Suprapubic skin (tissue), 4 donors: Measurements from ENCODE around the gene SS18L1. TPM values are rescaled to one million over a fixed set of nuclear protein-coding genes. Genes with fewer than 3 reads are reported as not detected.

Experiments
- DNase-seq, 2 donors: peaks; one replicate each; pipeline ENCODE4 v3.0.0-alpha.2; 2019; ENCODE audit warnings: low spot score in 2 of 2
- H3K27ac ChIP-seq: fragments of 200-600 bp; sonication (generic); one replicate; pipeline ENCODE4 v1.5.1; 2019
- H3K27me3 ChIP-seq: fragments of 200-600 bp; sonication (generic); one replicate; pipeline ENCODE4 v1.5.1; 2019
- H3K36me3 ChIP-seq: fragments of 200-600 bp; sonication (generic); one replicate; pipeline ENCODE4 v1.5.1; 2019
- H3K4me1 ChIP-seq: fragments of 200-600 bp; sonication (generic); one replicate; pipeline ENCODE4 v1.5.1; 2019
- H3K4me3 ChIP-seq: fragments of 200-600 bp; sonication (generic); one replicate; pipeline ENCODE4 v1.5.1; 2019; ENCODE audit warnings: mild to moderate bottlenecking
- H3K9me3 ChIP-seq: fragments of 200-600 bp; sonication (generic); one replicate; pipeline ENCODE4 v1.5.1; 2019
- CTCF ChIP-seq, 2 donors: fragments of 200-600 bp in 1 of 2; fragments of 450-650 bp in 1 of 2; sonication (generic) in 1 of 2; IDR thresholded peaks; one replicate each; pipeline ENCODE4 v1.5.1; 2016 to 2019; ENCODE audit warnings: antibody characterized with exemption in 2 of 2, mild to moderate bottlenecking in 1 of 2, moderate library complexity in 1 of 2
- EP300 ChIP-seq: sonication (generic); formaldehyde crosslinking; IDR thresholded peaks from one replicate; pipeline ENCODE4 v1.6.1; 2017; ENCODE audit warnings: antibody characterized with exemption
- POLR2A ChIP-seq, 2 donors: fragments of 450-650 bp; IDR thresholded peaks; one replicate each; pipeline ENCODE4 v1.6.1; 2017; ENCODE audit warnings: antibody characterized with exemption in 2 of 2, mild to moderate bottlenecking in 2 of 2, moderate library complexity in 2 of 2
- POLR2AphosphoS5 ChIP-seq, 3 donors: sonication (generic); formaldehyde crosslinking; IDR thresholded peaks; one replicate each; pipeline ENCODE4 v1.6.1; 2017; ENCODE audit warnings: antibody characterized with exemption in 3 of 3
- WGBS: methylation state at CpG from one replicate; pipeline ENCODE4 v1.1.5; 2018; 5-methylcytosine and 5-hydroxymethylcytosine counted together
- total RNA-seq, 4 donors: library from RNA; depleted of rRNA; stranded (reverse); fragments of >200 nt; gene quantifications; one replicate each; pipeline ENCODE4 v1.1.0, GENCODE V29; 2016

SS18L1 gene
- total RNA-seq, 4 donors from 2014 or later: 23.3 to 81.1 (median 26.9) TPM

- TF ChIP-seq CTCF (IDR thresholded peaks at IDR 0.05) (no peak), POLR2A (IDR thresholded peaks at IDR 0.05) (no peak), EP300 (no peak), POLR2AphosphoS5 (IDR thresholded peaks at IDR 0.05) (no peak)
- Histone ChIP-seq H3K27ac (no peak overlapping the region), H3K4me1 (peaks cover 36% of the 10 kb centered on the region), H3K9me3 (no peaks in the 10 kb centered on the region), H3K36me3 (no peaks in the 10 kb centered on the region), H3K4me3 (no peak overlapping the region), H3K27me3 (peaks cover 84% of the 10 kb centered on the region)
- no peak for DNase-seq
- WGBS: 70% methylated on average over 20 of the region's 21 CpGs
Measured at GRCh38 chr20:62224113-62224855, 80.7 kb downstream of the SS18L1 start.

- H3K27ac ChIP-seq: no peak overlapping the region
- no peak overlapping the region for H3K4me3 ChIP-seq
- 94% methylated on average over 8 of the region's 13 CpGs for WGBS
- H3K36me3 ChIP-seq: no peaks in the 10 kb centered on the region
- H3K9me3 ChIP-seq: no peaks in the 10 kb centered on the region
- TF ChIP-seq EP300 (no peak), POLR2A (IDR thresholded peaks at IDR 0.05) (no peak), POLR2AphosphoS5 (IDR thresholded peaks at IDR 0.05) (no peak), CTCF (IDR thresholded peaks at IDR 0.05) (no peak)
- peaks cover 77% of the 10 kb centered on the region for H3K27me3 ChIP-seq
- DNase-seq: no peak
- H3K4me1 ChIP-seq: peaks cover 29% of the 10 kb centered on the region
Measured at GRCh38 chr20:62225026-62225425, 81.5 kb downstream of the SS18L1 start.

GRCh38 chr20:62225820-62226635 lies 82.5 kb downstream of the SS18L1 start:
- H3K27me3 ChIP-seq: peaks cover 67% of the 10 kb centered on the region

GRCh38 chr20:62226707-62227590 lies 83.4 kb downstream of the SS18L1 start:
- no peak for DNase-seq
- Histone ChIP-seq H3K4me1 (peaks cover 16% of the 10 kb centered on the region), H3K27ac (no peak overlapping the region), H3K36me3 (no peaks in the 10 kb centered on the region), H3K9me3 (no peaks in the 10 kb centered on the region), H3K4me3 (no peak overlapping the region), H3K27me3 (peaks cover 57% of the 10 kb centered on the region)
- TF ChIP-seq POLR2AphosphoS5 (IDR thresholded peaks at IDR 0.05) (no peak), POLR2A (IDR thresholded peaks at IDR 0.05) (no peak), EP300 (no peak), CTCF (IDR thresholded peaks at IDR 0.05) (no peak)
- 51% methylated on average over 17 of the region's 24 CpGs for WGBS

More at GRCh38 chr20:62225820-62226635, 82.5 kb downstream of the SS18L1 start:
- Histone ChIP-seq H3K4me1 (peaks cover 21% of the 10 kb centered on the region), H3K27ac (no peak overlapping the region), H3K4me3 (no peak overlapping the region), H3K9me3 (no peaks in the 10 kb centered on the region), H3K36me3 (no peaks in the 10 kb centered on the region)
- no peak for TF ChIP-seq POLR2AphosphoS5 (IDR thresholded peaks at IDR 0.05)
- no peak for TF ChIP-seq EP300
- no peak for TF ChIP-seq CTCF (IDR thresholded peaks at IDR 0.05)
- TF ChIP-seq POLR2A (IDR thresholded peaks at IDR 0.05): no peak
- 87% methylated on average over 16 of the region's 17 CpGs for WGBS
- no peak for DNase-seq
